SH-SY5Y (cell line): Measurements from ENCODE around the gene UBE2Q2.

ENCODE experiments used
- GATA2 ChIP-seq: IDR thresholded peaks from 2 replicates; pipeline ENCODE4 v1.6.1; 2011; ENCODE audit warnings: mild to moderate bottlenecking, low read depth, low read length
- GATA3 ChIP-seq: IDR thresholded peaks from 2 replicates; pipeline ENCODE4 v1.6.1; 2011; ENCODE audit warnings: low read depth, mild to moderate bottlenecking, low read length, moderate library complexity

DNA sequence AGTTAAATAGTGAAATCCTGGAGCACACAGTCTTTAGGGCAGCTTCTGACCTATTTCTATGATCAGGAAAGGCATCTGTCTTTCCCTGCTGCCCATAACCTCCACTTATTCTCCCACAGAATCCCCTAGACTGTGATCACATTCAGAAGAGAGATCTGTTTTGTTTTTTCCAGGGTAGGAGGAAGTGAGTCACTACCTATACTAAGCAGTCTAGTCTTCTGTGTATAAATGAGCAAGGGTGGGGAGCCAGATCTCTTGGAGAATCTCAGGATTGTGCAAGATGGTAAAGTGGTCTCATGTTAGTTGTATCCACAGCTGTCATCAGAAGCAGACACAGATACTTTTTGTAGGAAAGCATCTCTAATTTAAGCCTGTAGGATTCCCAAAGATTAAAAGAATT lies 48.6 kb downstream of the UBE2Q2 start:
- no peak for TF ChIP-seq GATA2
- no peak for TF ChIP-seq GATA3
